Omental fat pad (tissue), 4 donors: Measurements from ENCODE around the gene MKRN1. TPM values are rescaled to one million over a fixed set of nuclear protein-coding genes. Genes with fewer than 3 reads are reported as not detected.

ENCODE experiments used
- ATAC-seq: fragments of 150-250 bp; one replicate; pipeline ENCODE4 v1.9.1; 2016; ENCODE audit warnings: mild to moderate bottlenecking, moderate library complexity; ENCODE audit not compliant: low FRiP score
- DNase-seq: peaks from one replicate; pipeline ENCODE4 v3.0.0-alpha.2; 2019; ENCODE audit warnings: low spot score
- CTCF ChIP-seq, 3 donors: fragments of 450-650 bp; IDR thresholded peaks; one replicate each; pipeline ENCODE4 v1.5.1; 2016 to 2017; ENCODE audit warnings: antibody characterized with exemption in 3 of 3, mild to moderate bottlenecking in 3 of 3, moderate library complexity in 2 of 3
- total RNA-seq, 4 donors: library from RNA; depleted of rRNA; stranded (reverse); fragments of >200 nt; gene quantifications; one replicate each; pipeline ENCODE4 v1.1.0, GENCODE V29; 2016

MKRN1 gene
- 10 to 100 TPM; 38.1 to 61.9 (median 52.6) TPM for total RNA-seq

GRCh38 chr7:140479062-140479738, at the start of gene MKRN1:
TSS of gene MKRN1 (minus strand) at chr7:140479505. CDS start at chr7:140479344, 161 bp downstream.
- ATAC-seq (peak; percentile 96), DNase-seq (peak; percentile 76)
- TF ChIP-seq CTCF (IDR thresholded peaks at IDR 0.05), result no peak

- peak; percentile 71 for ATAC-seq
- no peak for DNase-seq
Measured at GRCh38 chr7:140526787-140527664, 47.7 kb upstream of the MKRN1 start.

GRCh38 chr7:140526214-140526613, 46.9 kb upstream of the MKRN1 start:
- no peak for TF ChIP-seq CTCF (IDR thresholded peaks at IDR 0.05)
- DNase-seq, result no peak
- ATAC-seq, result no peak

More at GRCh38 chr7:140526787-140527664, 47.7 kb upstream of the MKRN1 start:
- no peak for TF ChIP-seq CTCF (IDR thresholded peaks at IDR 0.05)

- DNase-seq (no peak), ATAC-seq (no peak)
- no peak for TF ChIP-seq CTCF (IDR thresholded peaks at IDR 0.05)
Measured at GRCh38 chr7:140525743-140526142, 46.4 kb upstream of the MKRN1 start.

- ATAC-seq (no peak), DNase-seq (no peak)
- no peak for TF ChIP-seq CTCF (IDR thresholded peaks at IDR 0.05)
Measured at GRCh38 chr7:140521421-140521820, 42.1 kb upstream of the MKRN1 start.

GRCh38 chr7:140519007-140519399, 39.7 kb upstream of the MKRN1 start:
- TF ChIP-seq CTCF (IDR thresholded peaks at IDR 0.05), result no peak
- ATAC-seq, result no peak
- DNase-seq, result no peak
